Measurements from ENCODE around the gene FDPS.
A peak's percentile ranks its signal among the peaks of the same experiment; 100 is the strongest.

FDPS gene

GRCh38 chr1:155266553-155266952 is 42.1 kb upstream of the FDPS start:
- H3K9me3 ChIP-seq = no peaks in the 10 kb centered on the region
- TF ChIP-seq, protein P1, sequence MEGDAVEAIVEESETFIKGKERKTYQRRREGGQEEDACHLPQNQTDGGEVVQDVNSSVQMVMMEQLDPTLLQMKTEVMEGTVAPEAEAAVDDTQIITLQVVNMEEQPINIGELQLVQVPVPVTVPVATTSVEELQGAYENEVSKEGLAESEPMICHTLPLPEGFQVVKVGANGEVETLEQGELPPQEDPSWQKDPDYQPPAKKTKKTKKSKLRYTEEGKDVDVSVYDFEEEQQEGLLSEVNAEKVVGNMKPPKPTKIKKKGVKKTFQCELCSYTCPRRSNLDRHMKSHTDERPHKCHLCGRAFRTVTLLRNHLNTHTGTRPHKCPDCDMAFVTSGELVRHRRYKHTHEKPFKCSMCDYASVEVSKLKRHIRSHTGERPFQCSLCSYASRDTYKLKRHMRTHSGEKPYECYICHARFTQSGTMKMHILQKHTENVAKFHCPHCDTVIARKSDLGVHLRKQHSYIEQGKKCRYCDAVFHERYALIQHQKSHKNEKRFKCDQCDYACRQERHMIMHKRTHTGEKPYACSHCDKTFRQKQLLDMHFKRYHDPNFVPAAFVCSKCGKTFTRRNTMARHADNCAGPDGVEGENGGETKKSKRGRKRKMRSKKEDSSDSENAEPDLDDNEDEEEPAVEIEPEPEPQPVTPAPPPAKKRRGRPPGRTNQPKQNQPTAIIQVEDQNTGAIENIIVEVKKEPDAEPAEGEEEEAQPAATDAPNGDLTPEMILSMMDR (IDR thresholded peaks at IDR 0.05) = no peak
- peaks cover 14% of the 10 kb centered on the region in 2 experiments for H3K4me1 ChIP-seq (ENCODE audit: control insufficient read depth in 1 of 2, insufficient read depth in 1 of 2, low read depth in 1 of 2, low read length in 1 of 2)
- H3K4me3 ChIP-seq (ENCODE audit: low read depth in 1 of 2, low read length in 1 of 2) = no peak overlapping the region
- peaks cover 82% of the 10 kb centered on the region for H3K36me3 ChIP-seq
- no peaks in the 10 kb centered on the region for H3K27me3 ChIP-seq
- H3K27ac ChIP-seq = no peak overlapping the region

DNA sequence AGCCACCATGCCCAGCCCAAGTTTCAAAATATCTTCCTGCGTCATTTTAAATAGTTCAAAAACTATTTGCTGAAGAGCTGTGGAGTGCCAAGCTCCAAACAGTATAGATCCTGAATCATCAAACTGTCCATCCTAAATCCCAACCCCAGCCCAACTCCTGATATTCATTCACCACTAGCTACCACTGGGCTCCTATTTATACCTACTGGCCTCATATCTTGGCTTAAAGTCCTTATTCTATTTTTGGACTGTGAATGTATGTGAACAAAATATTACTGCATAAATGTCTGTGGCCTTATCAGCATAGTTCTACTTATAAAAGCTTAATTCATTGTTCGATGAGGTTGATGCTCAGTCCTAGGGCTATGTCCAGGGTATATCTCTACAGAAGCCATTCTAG is 41.3 kb upstream of the FDPS start:
- Histone ChIP-seq H3K27ac (no peak overlapping the region), H3K27me3 (no peaks in the 10 kb centered on the region), H3K4me1 (ENCODE audit: control insufficient read depth in 1 of 2, insufficient read depth in 1 of 2, low read depth in 1 of 2, low read length in 1 of 2) (peaks cover 9% of the 10 kb centered on the region in 2 experiments), H3K9me3 (no peaks in the 10 kb centered on the region), H3K4me3 (ENCODE audit: low read depth in 1 of 2, low read length in 1 of 2) (no peak overlapping the region), H3K36me3 (peaks cover 82% of the 10 kb centered on the region)
- TF ChIP-seq, protein P1 (IDR thresholded peaks at IDR 0.05) = no peak

GRCh38 chr1:155268630-155269029 is 40.0 kb upstream of the FDPS start:
- TF ChIP-seq, protein P1 (IDR thresholded peaks at IDR 0.05) = no peak
- peaks cover 72% of the 10 kb centered on the region for H3K36me3 ChIP-seq
- no peaks in the 10 kb centered on the region for H3K27me3 ChIP-seq
- H3K9me3 ChIP-seq = no peaks in the 10 kb centered on the region
- H3K27ac ChIP-seq = no peak overlapping the region
- H3K4me3 ChIP-seq (ENCODE audit: low read depth in 1 of 2, low read length in 1 of 2) = no peak overlapping the region
- H3K4me1 ChIP-seq (ENCODE audit: control insufficient read depth in 1 of 2, insufficient read depth in 1 of 2, low read depth in 1 of 2, low read length in 1 of 2) = peaks cover 12 to 13% of the 10 kb centered on the region in 2 experiments

GRCh38 chr1:155269381-155269780 is 39.3 kb upstream of the FDPS start:
- H3K27ac ChIP-seq = no peak overlapping the region
- H3K9me3 ChIP-seq = no peaks in the 10 kb centered on the region
- H3K4me3 ChIP-seq (ENCODE audit: low read depth in 1 of 2, low read length in 1 of 2) = no peak overlapping the region
- H3K36me3 ChIP-seq = peaks cover 64% of the 10 kb centered on the region
- peaks cover 15 to 17% of the 10 kb centered on the region in 2 experiments for H3K4me1 ChIP-seq (ENCODE audit: control insufficient read depth in 1 of 2, insufficient read depth in 1 of 2, low read depth in 1 of 2, low read length in 1 of 2)
- no peaks in the 10 kb centered on the region for H3K27me3 ChIP-seq
- TF ChIP-seq, protein P1 (IDR thresholded peaks at IDR 0.05) = no peak

DNA sequence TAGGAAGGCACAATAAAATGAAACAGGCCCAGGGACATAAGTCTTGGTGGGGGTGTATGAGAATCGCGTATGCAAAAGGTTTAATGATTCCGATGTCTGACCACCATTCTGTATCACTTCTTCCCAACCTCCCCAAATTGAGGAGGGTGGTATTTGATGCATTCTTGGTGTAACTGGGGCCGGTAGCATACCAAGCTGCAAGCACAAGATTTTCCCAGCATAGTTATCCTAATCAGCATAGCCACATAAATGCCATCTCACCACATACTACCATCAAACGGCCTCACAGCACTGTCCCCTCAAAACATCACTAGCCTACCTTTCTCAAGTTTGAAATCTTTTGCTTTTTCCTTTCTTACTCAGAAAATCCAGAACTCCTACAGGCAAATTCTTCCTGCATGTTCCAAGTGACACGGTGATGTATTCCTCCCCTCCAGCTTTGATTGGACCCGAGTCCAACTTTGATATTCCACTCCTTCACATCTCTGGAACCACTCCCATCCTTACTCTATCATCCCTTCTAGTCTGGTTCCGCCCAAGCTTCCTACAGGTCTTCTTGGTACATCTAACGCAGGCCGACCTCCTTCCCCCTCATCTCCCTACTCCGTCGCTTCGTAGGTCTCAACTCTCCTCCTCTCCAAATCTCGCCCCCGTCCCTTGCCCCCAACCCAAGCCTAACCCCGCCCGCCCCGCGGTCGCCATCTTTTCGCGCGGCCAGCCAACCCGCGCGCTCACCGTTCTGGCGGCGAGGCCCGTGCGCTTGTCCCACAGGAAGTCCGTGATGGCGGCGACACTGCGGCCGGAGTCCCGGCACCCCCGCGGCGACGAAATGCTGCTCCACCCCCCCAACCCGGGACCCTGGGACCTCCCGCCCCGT is 36.0 kb upstream of the FDPS start:
- Histone ChIP-seq H3K4me3 (ENCODE audit: low read depth in 1 of 2, low read length in 1 of 2) (peak overlapping the region; percentile 72 to 94), H3K36me3 (peaks cover 32% of the 10 kb centered on the region), H3K27ac (peak overlapping the region; percentile 94), H3K4me1 (ENCODE audit: control insufficient read depth in 1 of 2, insufficient read depth in 1 of 2, low read depth in 1 of 2, low read length in 1 of 2) (peaks cover 26 to 28% of the 10 kb centered on the region in 2 experiments), H3K9me3 (no peaks in the 10 kb centered on the region), H3K27me3 (peaks cover 8% of the 10 kb centered on the region)
- TF ChIP-seq, protein P1 (IDR thresholded peaks at IDR 0.05) = no peak

Measured in neutrophil (primary cell).